Duodenal mucosa (tissue), 2 donors: Measurements from ENCODE around the gene SUGCT.
"Not testable (repeated sequence)": the region's sequence is repeated elsewhere in the genome, so short reads cannot be mapped to it uniquely, and the experiment has no call there.

Experiments
- H3K27ac ChIP-seq: one replicate; pipeline ENCODE4 v1.7.0; 2013; ENCODE audit warnings: low read depth, low read length
- H3K27me3 ChIP-seq, 2 donors: one replicate each; pipeline ENCODE4 v1.7.0; 2013; ENCODE audit warnings: low read length in 2 of 2, control low read depth in 1 of 2; ENCODE audit not compliant: insufficient read depth in 2 of 2, control insufficient read depth in 1 of 2
- H3K36me3 ChIP-seq, 2 donors: one replicate each; pipeline ENCODE4 v1.7.0; 2013; ENCODE audit warnings: low read length in 2 of 2, control low read depth in 1 of 2; ENCODE audit not compliant: insufficient read depth in 2 of 2, control insufficient read depth in 1 of 2
- H3K4me1 ChIP-seq, 2 donors: one replicate each; pipeline ENCODE4 v1.7.0; 2013; ENCODE audit warnings: low read length in 2 of 2, control low read depth in 1 of 2; ENCODE audit not compliant: insufficient read depth in 2 of 2, control insufficient read depth in 1 of 2
- H3K4me3 ChIP-seq, 2 donors: one replicate each; pipeline ENCODE4 v1.7.0; 2013; ENCODE audit warnings: low read length in 2 of 2, low read depth in 1 of 2
- H3K9ac ChIP-seq, 2 donors: one replicate each; pipeline ENCODE4 v1.7.0; 2013; ENCODE audit warnings: low read length in 2 of 2, low read depth in 1 of 2
- H3K9me3 ChIP-seq, 2 donors: one replicate each; pipeline ENCODE4 v1.7.0; 2013; ENCODE audit warnings: low read length in 2 of 2, control low read depth in 1 of 2; ENCODE audit not compliant: control insufficient read depth in 1 of 2

SUGCT gene

GRCh38 chr7:40610461-40610860 lies 475.7 kb downstream of the SUGCT start:
- H3K4me3 ChIP-seq: no peak overlapping the region
- H3K27ac ChIP-seq: no peak overlapping the region
- H3K27me3 ChIP-seq: no peaks in the 10 kb centered on the region
- H3K9me3 ChIP-seq: peaks cover 0 to 1% of the 10 kb centered on the region in 2 donors
- no peaks in the 10 kb centered on the region for H3K36me3 ChIP-seq
- no peak overlapping the region for H3K9ac ChIP-seq
- no peaks in the 10 kb centered on the region for H3K4me1 ChIP-seq

- H3K4me3 ChIP-seq: no peak overlapping the region
- H3K27ac ChIP-seq: no peak overlapping the region
- peaks cover 0 to 2% of the 10 kb centered on the region in 2 donors for H3K9me3 ChIP-seq
- no peaks in the 10 kb centered on the region for H3K4me1 ChIP-seq
- no peaks in the 10 kb centered on the region for H3K27me3 ChIP-seq
- H3K36me3 ChIP-seq: no peaks in the 10 kb centered on the region
- no peak overlapping the region for H3K9ac ChIP-seq
These were observed 476.5 kb downstream of the SUGCT start for GRCh38 chr7:40611095-40611871.

- H3K4me3 ChIP-seq: no peak overlapping the region
- no peaks in the 10 kb centered on the region for H3K4me1 ChIP-seq
- no peaks in the 10 kb centered on the region for H3K36me3 ChIP-seq
These were observed 477.5 kb downstream of the SUGCT start for GRCh38 chr7:40612298-40612697.

GRCh38 chr7:40619647-40620046 lies 484.8 kb downstream of the SUGCT start:
- Histone ChIP-seq H3K36me3 (no peaks in the 10 kb centered on the region), H3K4me3 (no peak overlapping the region), H3K27ac (no peak overlapping the region)

More at GRCh38 chr7:40612298-40612697, 477.5 kb downstream of the SUGCT start:
- no peak overlapping the region for H3K27ac ChIP-seq
- no peak overlapping the region for H3K9ac ChIP-seq
- H3K27me3 ChIP-seq: no peaks in the 10 kb centered on the region
- peaks cover 0 to 2% of the 10 kb centered on the region in 2 donors for H3K9me3 ChIP-seq

GRCh38 chr7:40621592-40621998 lies 486.8 kb downstream of the SUGCT start:
- no peak overlapping the region for H3K9ac ChIP-seq
- no peak overlapping the region for H3K27ac ChIP-seq
- no peak overlapping the region for H3K4me3 ChIP-seq
- no peaks in the 10 kb centered on the region for H3K27me3 ChIP-seq
- H3K9me3 ChIP-seq: no peaks in the 10 kb centered on the region
- peaks cover 4 to 9% of the 10 kb centered on the region in 2 donors for H3K4me1 ChIP-seq
- no peaks in the 10 kb centered on the region for H3K36me3 ChIP-seq

More at GRCh38 chr7:40619647-40620046, 484.8 kb downstream of the SUGCT start:
- peaks cover under 1 to 6% of the 10 kb centered on the region in 2 donors for H3K4me1 ChIP-seq
- peaks cover 0 to 2% of the 10 kb centered on the region in 2 donors for H3K9me3 ChIP-seq
- H3K27me3 ChIP-seq: no peaks in the 10 kb centered on the region
- no peak overlapping the region for H3K9ac ChIP-seq

GRCh38 chr7:40622941-40623501 lies 488.2 kb downstream of the SUGCT start:
- H3K4me3 ChIP-seq: no peak overlapping the region
- no peaks in the 10 kb centered on the region for H3K27me3 ChIP-seq
- H3K27ac ChIP-seq: no peak overlapping the region
- no peak overlapping the region for H3K9ac ChIP-seq
- peaks cover 4 to 9% of the 10 kb centered on the region in 2 donors for H3K4me1 ChIP-seq
- H3K36me3 ChIP-seq: no peaks in the 10 kb centered on the region
- H3K9me3 ChIP-seq: no peaks in the 10 kb centered on the region

- H3K4me1 ChIP-seq: peaks cover 4 to 9% of the 10 kb centered on the region in 2 donors
- no peaks in the 10 kb centered on the region for H3K27me3 ChIP-seq
- no peak overlapping the region for H3K4me3 ChIP-seq
- no peaks in the 10 kb centered on the region for H3K9me3 ChIP-seq
- no peak overlapping the region for H3K9ac ChIP-seq
- no peak overlapping the region for H3K27ac ChIP-seq
- H3K36me3 ChIP-seq: no peaks in the 10 kb centered on the region
These were observed 489.1 kb downstream of the SUGCT start for GRCh38 chr7:40623863-40624262.

GRCh38 chr7:40627361-40627760 lies 492.6 kb downstream of the SUGCT start:
- H3K9me3 ChIP-seq, H3K27me3 ChIP-seq, H3K27ac ChIP-seq, H3K36me3 ChIP-seq, H3K4me3 ChIP-seq, H3K9ac ChIP-seq, H3K4me1 ChIP-seq: not testable (repeated sequence)

- no peak overlapping the region for H3K4me3 ChIP-seq
- H3K9me3 ChIP-seq: no peaks in the 10 kb centered on the region
- H3K36me3 ChIP-seq: no peaks in the 10 kb centered on the region
- H3K9ac ChIP-seq: no peak overlapping the region
- no peaks in the 10 kb centered on the region for H3K27me3 ChIP-seq
- peaks cover under 1 to 2% of the 10 kb centered on the region in 2 donors for H3K4me1 ChIP-seq
- H3K27ac ChIP-seq: no peak overlapping the region
These were observed 495.1 kb downstream of the SUGCT start for GRCh38 chr7:40629891-40630290.

- H3K4me1 ChIP-seq: no peaks in the 10 kb centered on the region
- no peak overlapping the region for H3K4me3 ChIP-seq
- H3K36me3 ChIP-seq: no peaks in the 10 kb centered on the region
- H3K27me3 ChIP-seq: no peaks in the 10 kb centered on the region
- no peak overlapping the region for H3K27ac ChIP-seq
- H3K9me3 ChIP-seq: no peaks in the 10 kb centered on the region
- no peak overlapping the region for H3K9ac ChIP-seq
These were observed 499.3 kb downstream of the SUGCT start for GRCh38 chr7:40634118-40634517.
